Liver (tissue), 9 donors: Measurements from ENCODE around the gene INSR. TPM values are rescaled to one million over a fixed set of nuclear protein-coding genes. Genes with fewer than 3 reads are reported as not detected.

Experiments
- DNase-seq: peaks from one replicate; pipeline ENCODE4 v3.0.0-alpha.2; 2017; ENCODE audit warnings: low spot score
- H3K27ac ChIP-seq, 2 donors: one replicate each; pipeline ENCODE4 v1.7.0; 2013; ENCODE audit warnings: inconsistent platforms in 2 of 2, low read length in 2 of 2, control low read depth in 1 of 2, low read depth in 1 of 2, mild to moderate bottlenecking in 1 of 2
- H3K27me3 ChIP-seq, 4 donors: one replicate each; pipeline versions ENCODE4 v1.6.1 to v1.7.0; 2013; ENCODE audit warnings: low read length in 3 of 4, inconsistent platforms in 1 of 4, mild to moderate bottlenecking in 1 of 4, moderate library complexity in 1 of 4; ENCODE audit not compliant: control insufficient read depth in 4 of 4, insufficient read depth in 4 of 4
- H3K36me3 ChIP-seq, 4 donors: one replicate each; pipeline versions ENCODE4 v1.6.1 to v1.7.0; 2013; ENCODE audit warnings: low read length in 3 of 4, mild to moderate bottlenecking in 3 of 4, low read depth in 1 of 4, moderate library complexity in 1 of 4; ENCODE audit not compliant: control insufficient read depth in 4 of 4, insufficient read depth in 3 of 4
- H3K4me1 ChIP-seq, 4 donors: one replicate each; pipeline versions ENCODE4 v1.6.1 to v1.7.0; 2013; ENCODE audit warnings: low read length in 3 of 4, mild to moderate bottlenecking in 3 of 4, moderate library complexity in 1 of 4; ENCODE audit not compliant: control insufficient read depth in 4 of 4, insufficient read depth in 4 of 4
- H3K4me3 ChIP-seq, 3 donors: one replicate each; pipeline versions ENCODE4 v1.6.1 to v1.7.0; 2013; ENCODE audit warnings: low read length in 3 of 3, control low read depth in 1 of 3, low read depth in 1 of 3, mild to moderate bottlenecking in 1 of 3
- H3K9ac ChIP-seq, 2 donors: one replicate each; pipeline ENCODE4 v1.7.0; 2013; ENCODE audit warnings: low read length in 2 of 2, mild to moderate bottlenecking in 2 of 2, moderate library complexity in 2 of 2, control low read depth in 1 of 2, low read depth in 1 of 2
- H3K9me3 ChIP-seq, 4 donors: one replicate each; pipeline versions ENCODE4 v1.6.1 to v1.7.0; 2013; ENCODE audit warnings: low read length in 3 of 4; ENCODE audit not compliant: control insufficient read depth in 4 of 4
- EGR1 ChIP-seq, 2 donors: IDR thresholded peaks; 2 replicates each; pipeline ENCODE4 v1.6.1; 2016 to 2018; ENCODE audit warnings: antibody characterized with exemption in 2 of 2, low read depth in 2 of 2
- FOXA1 ChIP-seq: IDR thresholded peaks from 2 replicates; pipeline ENCODE4 v1.6.1; 2016; ENCODE audit warnings: antibody characterized with exemption
- FOXA2 ChIP-seq: IDR thresholded peaks from 2 replicates; pipeline ENCODE4 v1.6.1; 2016; ENCODE audit warnings: antibody characterized with exemption
- GABPA ChIP-seq, 2 donors: IDR thresholded peaks in 1 of 2; conservative IDR thresholded peaks in 1 of 2; 2 replicates each; pipeline ENCODE4 v1.6.1; 2016; ENCODE audit warnings: antibody characterized with exemption in 2 of 2, mild to moderate bottlenecking in 1 of 2, moderate library complexity in 1 of 2
- HNF4A ChIP-seq, 2 donors: conservative IDR thresholded peaks; 2 replicates each; pipeline ENCODE4 v1.6.1; 2016; ENCODE audit warnings: antibody characterized with exemption in 2 of 2, mild to moderate bottlenecking in 2 of 2
- HNF4G ChIP-seq: IDR thresholded peaks from 2 replicates; pipeline ENCODE4 v1.6.1; 2016; ENCODE audit warnings: antibody characterized with exemption
- NR2F2 ChIP-seq: IDR thresholded peaks from 2 replicates; pipeline ENCODE4 v1.6.1; 2016; ENCODE audit warnings: antibody characterized with exemption
- RAD21 ChIP-seq, 2 donors: IDR thresholded peaks; 2 replicates each; pipeline ENCODE4 v1.6.1; 2016; ENCODE audit warnings: antibody characterized with exemption in 2 of 2, mild to moderate bottlenecking in 2 of 2
- RXRA ChIP-seq, 2 donors: IDR thresholded peaks; 2 replicates each; pipeline ENCODE4 v1.6.1; 2017 to 2018; ENCODE audit warnings: antibody characterized with exemption in 2 of 2, mild to moderate bottlenecking in 1 of 2
- SP1 ChIP-seq: IDR thresholded peaks from 2 replicates; pipeline ENCODE4 v1.6.1; 2018; ENCODE audit warnings: antibody characterized with exemption, mild to moderate bottlenecking
- TAF1 ChIP-seq: conservative IDR thresholded peaks from 2 replicates; pipeline ENCODE4 v1.6.1; 2016; ENCODE audit warnings: antibody characterized with exemption, mild to moderate bottlenecking
- YY1 ChIP-seq: IDR thresholded peaks from 2 replicates; pipeline ENCODE4 v1.6.1; 2016; ENCODE audit warnings: antibody characterized with exemption, mild to moderate bottlenecking
- WGBS: extraction: QIAGEN DNeasy Blood & Tissue Kit; methylation state at CpG from one replicate; pipeline ENCODE4 v1.1.7; 2013; 5-methylcytosine and 5-hydroxymethylcytosine counted together
- polyA plus RNA-seq, 2 donors: library from polyadenylated mRNA; stranded (reverse) in 1 of 2; unstranded in 1 of 2; fragments of 200-250 nt in 1 of 2; fragments of >200 nt in 1 of 2; fragmentation: Nextera tagmentation in 1 of 2; extraction: Ambion mirVana in 1 of 2; gene quantifications; one replicate each; pipeline versions ENCODE4 v1.2.1 to v1.2.3, GENCODE V29; 2013 to 2015
- total RNA-seq, 2 donors: library from RNA; depleted of rRNA; stranded (reverse); fragments of >200 nt; gene quantifications; one replicate each; pipeline ENCODE4 v1.2.3, GENCODE V29; 2014
- TF ChIP-seq, protein P1 (sequence below): IDR thresholded peaks from 2 replicates; pipeline ENCODE4 v1.6.1; 2016; ENCODE audit warnings: antibody characterized with exemption
- TF ChIP-seq, protein P2 (sequence below): IDR thresholded peaks from 2 replicates; pipeline ENCODE4 v1.6.1; 2016; ENCODE audit warnings: antibody characterized with exemption
- TF ChIP-seq, protein P3 (sequence below): IDR thresholded peaks from 2 replicates; pipeline ENCODE4 v1.6.1; 2016; ENCODE audit warnings: antibody characterized with exemption
- TF ChIP-seq, protein P4 (sequence below): IDR thresholded peaks from 2 replicates; pipeline ENCODE4 v1.6.1; 2016; ENCODE audit warnings: antibody characterized with exemption, mild to moderate bottlenecking
- TF ChIP-seq, protein P5 (sequence below): fragments of 150-350 bp; IDR thresholded peaks from 2 replicates; pipeline ENCODE4 v1.5.1; 2017; ENCODE audit warnings: improper control_type of control experiment, low read depth, low read length; ENCODE audit not compliant: missing input control
- donor health status: healthy.
- donor health status: healthy.
- donor health status: healthy.
- donor health status: healthy.
- donor health status: healthy.

INSR gene
- total and polyA plus RNA-seq, 4 donors, result 16.5 to 97.5 (median 50.8) TPM

DNA sequence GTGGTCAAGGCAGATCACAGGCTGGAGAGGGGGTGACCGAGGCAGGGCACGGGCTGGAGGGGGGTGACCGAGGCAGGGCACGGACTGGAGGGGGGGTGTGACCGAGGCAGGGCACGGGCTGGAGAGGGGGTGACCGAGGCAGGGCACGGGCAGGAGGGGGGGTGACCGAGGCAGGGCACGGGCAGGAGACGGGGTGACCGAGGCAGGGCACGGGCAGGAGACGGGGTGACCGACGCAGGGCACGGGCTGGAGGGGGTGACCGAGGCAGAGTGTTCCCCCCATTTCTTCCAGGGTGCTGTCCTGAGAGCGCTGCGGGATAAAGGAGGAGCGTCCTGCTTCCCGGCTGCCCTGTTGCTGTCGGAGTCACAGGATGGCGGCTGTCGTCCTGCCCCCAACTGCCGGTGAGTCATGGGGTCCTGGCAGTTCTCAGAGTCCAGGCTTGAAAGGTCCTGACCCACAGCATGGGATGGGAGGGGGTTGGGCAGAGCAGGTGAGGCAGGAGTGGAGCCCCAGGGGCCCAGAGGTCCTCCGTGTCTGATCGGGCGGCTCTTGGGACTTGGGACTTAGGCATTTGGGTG lies 219.4 kb downstream of the INSR start (continued):
- TF ChIP-seq SP1 (no peak), YY1 (no peak), NR2F2 (no peak)

DNA sequence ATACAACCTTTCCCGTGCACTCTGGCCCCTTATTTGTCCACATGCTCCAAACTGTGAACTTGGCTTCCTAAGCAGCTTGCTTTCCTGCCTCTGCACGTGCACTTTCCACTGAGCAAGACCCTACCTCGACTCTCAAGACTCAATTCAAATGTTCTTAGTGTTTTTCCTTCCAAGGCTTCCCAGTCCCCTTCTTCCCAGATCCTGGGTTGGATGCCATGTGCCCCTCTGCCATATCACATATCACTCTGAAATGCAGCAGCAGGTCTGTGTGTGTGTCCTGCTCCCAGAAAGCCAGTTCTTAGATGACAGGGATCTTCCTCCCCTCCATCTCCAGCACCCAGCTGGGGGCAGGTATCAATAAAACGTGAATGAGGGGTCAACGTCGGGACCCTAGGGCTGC lies 221.7 kb downstream of the INSR start:
- H3K27me3 ChIP-seq, result no peaks in the 10 kb centered on the region
- no peak for TF ChIP-seq RXRA (IDR thresholded peaks at IDR 0.05)
- TF ChIP-seq, protein P1, sequence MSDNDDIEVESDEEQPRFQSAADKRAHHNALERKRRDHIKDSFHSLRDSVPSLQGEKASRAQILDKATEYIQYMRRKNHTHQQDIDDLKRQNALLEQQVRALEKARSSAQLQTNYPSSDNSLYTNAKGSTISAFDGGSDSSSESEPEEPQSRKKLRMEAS, result no peak
- TF ChIP-seq, protein P2, sequence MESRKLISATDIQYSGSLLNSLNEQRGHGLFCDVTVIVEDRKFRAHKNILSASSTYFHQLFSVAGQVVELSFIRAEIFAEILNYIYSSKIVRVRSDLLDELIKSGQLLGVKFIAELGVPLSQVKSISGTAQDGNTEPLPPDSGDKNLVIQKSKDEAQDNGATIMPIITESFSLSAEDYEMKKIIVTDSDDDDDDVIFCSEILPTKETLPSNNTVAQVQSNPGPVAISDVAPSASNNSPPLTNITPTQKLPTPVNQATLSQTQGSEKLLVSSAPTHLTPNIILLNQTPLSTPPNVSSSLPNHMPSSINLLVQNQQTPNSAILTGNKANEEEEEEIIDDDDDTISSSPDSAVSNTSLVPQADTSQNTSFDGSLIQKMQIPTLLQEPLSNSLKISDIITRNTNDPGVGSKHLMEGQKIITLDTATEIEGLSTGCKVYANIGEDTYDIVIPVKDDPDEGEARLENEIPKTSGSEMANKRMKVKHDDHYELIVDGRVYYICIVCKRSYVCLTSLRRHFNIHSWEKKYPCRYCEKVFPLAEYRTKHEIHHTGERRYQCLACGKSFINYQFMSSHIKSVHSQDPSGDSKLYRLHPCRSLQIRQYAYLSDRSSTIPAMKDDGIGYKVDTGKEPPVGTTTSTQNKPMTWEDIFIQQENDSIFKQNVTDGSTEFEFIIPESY, result no peak
- no peak for TF ChIP-seq HNF4G
- TF ChIP-seq HNF4A (conservative IDR thresholded peaks at IDR 0.05), result no peak
- TF ChIP-seq, protein P3, sequence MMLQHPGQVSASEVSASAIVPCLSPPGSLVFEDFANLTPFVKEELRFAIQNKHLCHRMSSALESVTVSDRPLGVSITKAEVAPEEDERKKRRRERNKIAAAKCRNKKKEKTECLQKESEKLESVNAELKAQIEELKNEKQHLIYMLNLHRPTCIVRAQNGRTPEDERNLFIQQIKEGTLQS, result no peak
- TF ChIP-seq GABPA (IDR thresholded peaks at IDR 0.05 in 1 of 2, conservative IDR thresholded peaks at IDR 0.05 in 1 of 2), result no peak
- TF ChIP-seq TAF1, result no peak
- no peak for TF ChIP-seq YY1
- no peak for TF ChIP-seq RAD21 (IDR thresholded peaks at IDR 0.05)
- no peak for TF ChIP-seq FOXA1
- TF ChIP-seq, protein P4, sequence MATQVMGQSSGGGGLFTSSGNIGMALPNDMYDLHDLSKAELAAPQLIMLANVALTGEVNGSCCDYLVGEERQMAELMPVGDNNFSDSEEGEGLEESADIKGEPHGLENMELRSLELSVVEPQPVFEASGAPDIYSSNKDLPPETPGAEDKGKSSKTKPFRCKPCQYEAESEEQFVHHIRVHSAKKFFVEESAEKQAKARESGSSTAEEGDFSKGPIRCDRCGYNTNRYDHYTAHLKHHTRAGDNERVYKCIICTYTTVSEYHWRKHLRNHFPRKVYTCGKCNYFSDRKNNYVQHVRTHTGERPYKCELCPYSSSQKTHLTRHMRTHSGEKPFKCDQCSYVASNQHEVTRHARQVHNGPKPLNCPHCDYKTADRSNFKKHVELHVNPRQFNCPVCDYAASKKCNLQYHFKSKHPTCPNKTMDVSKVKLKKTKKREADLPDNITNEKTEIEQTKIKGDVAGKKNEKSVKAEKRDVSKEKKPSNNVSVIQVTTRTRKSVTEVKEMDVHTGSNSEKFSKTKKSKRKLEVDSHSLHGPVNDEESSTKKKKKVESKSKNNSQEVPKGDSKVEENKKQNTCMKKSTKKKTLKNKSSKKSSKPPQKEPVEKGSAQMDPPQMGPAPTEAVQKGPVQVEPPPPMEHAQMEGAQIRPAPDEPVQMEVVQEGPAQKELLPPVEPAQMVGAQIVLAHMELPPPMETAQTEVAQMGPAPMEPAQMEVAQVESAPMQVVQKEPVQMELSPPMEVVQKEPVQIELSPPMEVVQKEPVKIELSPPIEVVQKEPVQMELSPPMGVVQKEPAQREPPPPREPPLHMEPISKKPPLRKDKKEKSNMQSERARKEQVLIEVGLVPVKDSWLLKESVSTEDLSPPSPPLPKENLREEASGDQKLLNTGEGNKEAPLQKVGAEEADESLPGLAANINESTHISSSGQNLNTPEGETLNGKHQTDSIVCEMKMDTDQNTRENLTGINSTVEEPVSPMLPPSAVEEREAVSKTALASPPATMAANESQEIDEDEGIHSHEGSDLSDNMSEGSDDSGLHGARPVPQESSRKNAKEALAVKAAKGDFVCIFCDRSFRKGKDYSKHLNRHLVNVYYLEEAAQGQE, result no peak
- TF ChIP-seq EGR1 (IDR thresholded peaks at IDR 0.05; ENCODE audit: low read depth in 2 of 2), result no peak
- TF ChIP-seq FOXA2, result no peak
- H3K4me1 ChIP-seq, result peaks cover 4 to 9% (median 8%) of the 10 kb centered on the region in 4 donors
- H3K4me3 ChIP-seq, result peak overlapping the region in 1 of 3 donors; percentile 16
- no peak for DNase-seq
- H3K9ac ChIP-seq, result no peak overlapping the region
- H3K36me3 ChIP-seq, result peaks cover 39 to 53% (median 46%) of the 10 kb centered on the region in 4 donors
- peaks cover 3 to 37% (median 18%) of the 10 kb centered on the region in 4 donors for H3K9me3 ChIP-seq
- H3K27ac ChIP-seq, result no peak overlapping the region
- WGBS, result 90% methylated on average over 6 of the region's 6 CpGs

DNA sequence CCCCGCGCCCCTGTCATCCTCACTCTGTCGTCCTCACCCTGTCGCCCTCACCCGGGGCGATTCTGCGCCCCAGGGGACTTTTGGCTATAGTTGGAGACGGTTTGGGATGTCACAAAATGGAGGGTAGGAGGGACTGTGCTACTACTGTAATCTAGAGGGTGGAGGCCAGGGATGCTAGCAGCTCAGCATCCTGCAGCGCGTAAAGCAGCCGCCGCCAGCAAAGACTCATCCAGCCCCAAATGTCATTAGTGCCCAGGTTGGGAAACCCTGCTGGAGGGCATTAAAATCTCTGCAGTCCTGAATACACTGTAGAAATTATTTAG lies 224.3 kb downstream of the INSR start:
- no peaks in the 10 kb centered on the region for H3K27me3 ChIP-seq
- peaks cover 4 to 9% (median 8%) of the 10 kb centered on the region in 4 donors for H3K4me1 ChIP-seq
- peaks cover 0 to 10% (median 2%) of the 10 kb centered on the region in 4 donors for H3K9me3 ChIP-seq
- no peak for DNase-seq
- peaks cover 16 to 26% (median 19%) of the 10 kb centered on the region in 4 donors for H3K36me3 ChIP-seq
- H3K4me3 ChIP-seq, result peak overlapping the region; percentile 66 to 88 (median 81)
- H3K27ac ChIP-seq, result peak overlapping the region; percentile 74 to 83
- H3K9ac ChIP-seq, result peak overlapping the region; percentile 56 to 57
- WGBS, result under 1% methylated on average over 12 of the region's 12 CpGs
- no peak for TF ChIP-seq GABPA (IDR thresholded peaks at IDR 0.05 in 1 of 2, conservative IDR thresholded peaks at IDR 0.05 in 1 of 2)
- TF ChIP-seq, protein P4, result no peak
- TF ChIP-seq, protein P3, result no peak
- no peak for TF ChIP-seq HNF4G
- TF ChIP-seq, protein P5, sequence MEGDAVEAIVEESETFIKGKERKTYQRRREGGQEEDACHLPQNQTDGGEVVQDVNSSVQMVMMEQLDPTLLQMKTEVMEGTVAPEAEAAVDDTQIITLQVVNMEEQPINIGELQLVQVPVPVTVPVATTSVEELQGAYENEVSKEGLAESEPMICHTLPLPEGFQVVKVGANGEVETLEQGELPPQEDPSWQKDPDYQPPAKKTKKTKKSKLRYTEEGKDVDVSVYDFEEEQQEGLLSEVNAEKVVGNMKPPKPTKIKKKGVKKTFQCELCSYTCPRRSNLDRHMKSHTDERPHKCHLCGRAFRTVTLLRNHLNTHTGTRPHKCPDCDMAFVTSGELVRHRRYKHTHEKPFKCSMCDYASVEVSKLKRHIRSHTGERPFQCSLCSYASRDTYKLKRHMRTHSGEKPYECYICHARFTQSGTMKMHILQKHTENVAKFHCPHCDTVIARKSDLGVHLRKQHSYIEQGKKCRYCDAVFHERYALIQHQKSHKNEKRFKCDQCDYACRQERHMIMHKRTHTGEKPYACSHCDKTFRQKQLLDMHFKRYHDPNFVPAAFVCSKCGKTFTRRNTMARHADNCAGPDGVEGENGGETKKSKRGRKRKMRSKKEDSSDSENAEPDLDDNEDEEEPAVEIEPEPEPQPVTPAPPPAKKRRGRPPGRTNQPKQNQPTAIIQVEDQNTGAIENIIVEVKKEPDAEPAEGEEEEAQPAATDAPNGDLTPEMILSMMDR, result no peak
- no peak for TF ChIP-seq EGR1 (IDR thresholded peaks at IDR 0.05; ENCODE audit: low read depth in 2 of 2)
- no peak for TF ChIP-seq RXRA (IDR thresholded peaks at IDR 0.05)
- TF ChIP-seq FOXA1, result no peak
- TF ChIP-seq YY1, result no peak
- no peak for TF ChIP-seq NR2F2
- no peak for TF ChIP-seq HNF4A (conservative IDR thresholded peaks at IDR 0.05)
- no peak for TF ChIP-seq FOXA2
